HepG2 (cell line): ENCODE data around the gene PIGC. TPM values are rescaled to one million over a fixed set of nuclear protein-coding genes. Genes with fewer than 3 reads are reported as not detected.

ENCODE experiments used
- CHCHD3 ChIP-seq: sonication (generic); formaldehyde crosslinking; IDR thresholded peaks from 2 replicates; pipeline ENCODE4 v1.8.0; 2022; ENCODE audit warnings: mild to moderate bottlenecking, missing genetic modification reagents, moderate library complexity
- ETV6 ChIP-seq: sonication (generic); formaldehyde crosslinking; conservative IDR thresholded peaks from 2 replicates; pipeline ENCODE4 v1.4.0; 2020; ENCODE audit warnings: missing genetic modification reagents
- FOXM1 ChIP-seq: sonication (generic); formaldehyde crosslinking; IDR thresholded peaks from 2 replicates; pipeline ENCODE4 v1.5.0; 2020; ENCODE audit warnings: missing genetic modification reagents
- RXRA ChIP-seq: sonication (generic); formaldehyde crosslinking; IDR thresholded peaks from 2 replicates; pipeline ENCODE4 v1.5.1; 2020; ENCODE audit warnings: missing genetic modification reagents
- RXRB ChIP-seq: IDR thresholded peaks from 2 replicates; pipeline ENCODE4 v1.6.1; 2016; ENCODE audit warnings: borderline replicate concordance, missing genetic modification reagents, missing compliant biosample characterization
- SAP130 ChIP-seq: IDR thresholded peaks from 2 replicates; pipeline ENCODE4 v1.6.1; 2016; ENCODE audit warnings: low read depth
- TBL1XR1 ChIP-seq: fragments of 150-350 bp; IDR thresholded peaks from 2 replicates; pipeline ENCODE4 v1.6.1; 2014; ENCODE audit warnings: borderline replicate concordance, low read length; ENCODE audit not compliant: partially characterized antibody
- TBP ChIP-seq: sonication (generic); formaldehyde crosslinking; IDR thresholded peaks from 2 replicates; pipeline ENCODE4 v1.5.0; 2020; ENCODE audit warnings: missing genetic modification reagents
- U2AF1 ChIP-seq: fragments of 200-400 bp; formaldehyde crosslinking; optimal IDR thresholded peaks from 2 replicates; pipeline ENCODE3; 2017; ENCODE audit warnings: mild to moderate bottlenecking, low read depth, low read length
- ZBTB40 ChIP-seq, 2 experiments: fragments of 450-650 bp in 1 of 2; sonication (generic) in 1 of 2; formaldehyde crosslinking in 1 of 2; IDR thresholded peaks; 2 replicates each; pipeline versions ENCODE4 v1.6.1 to v1.8.0; 2016 to 2022; ENCODE audit warnings: antibody characterized with exemption in 1 of 2, mild to moderate bottlenecking in 1 of 2, missing genetic modification reagents in 1 of 2
- ZNF263 ChIP-seq: sonication (generic); formaldehyde crosslinking; IDR thresholded peaks from 2 replicates; pipeline ENCODE4 v1.4.0; 2020; ENCODE audit warnings: missing genetic modification reagents
- ZNF326 ChIP-seq: sonication (generic); formaldehyde crosslinking; IDR thresholded peaks from 2 replicates; pipeline ENCODE4 v1.4.0; 2020; ENCODE audit warnings: missing genetic modification reagents, borderline replicate concordance
- ZNF350 ChIP-seq: sonication (generic); formaldehyde crosslinking; IDR thresholded peaks from 2 replicates; pipeline ENCODE4 v1.4.0; 2020; ENCODE audit warnings: mild to moderate bottlenecking, low read depth, missing genetic modification reagents, borderline replicate concordance
- ZNF441 ChIP-seq: sonication (generic); formaldehyde crosslinking; IDR thresholded peaks from 2 replicates; pipeline ENCODE4 v1.7.0; 2021; ENCODE audit warnings: missing genetic modification reagents, borderline replicate concordance
- ZNF460 ChIP-seq: sonication (generic); formaldehyde crosslinking; IDR thresholded peaks from 2 replicates; pipeline ENCODE4 v1.5.1; 2020; ENCODE audit warnings: missing genetic modification reagents, mild to moderate bottlenecking, borderline replicate concordance
- ZNF530 ChIP-seq: sonication (generic); formaldehyde crosslinking; IDR thresholded peaks from 2 replicates; pipeline ENCODE4 v1.5.0; 2020; ENCODE audit warnings: low read depth, mild to moderate bottlenecking, missing genetic modification reagents
- ZNF572 ChIP-seq: sonication (generic); formaldehyde crosslinking; IDR thresholded peaks from 2 replicates; pipeline ENCODE4 v1.5.1; 2020; ENCODE audit warnings: mild to moderate bottlenecking, missing genetic modification reagents
- ZNF670 ChIP-seq: sonication (generic); formaldehyde crosslinking; IDR thresholded peaks from 2 replicates; pipeline ENCODE4 v1.8.0; 2022; ENCODE audit warnings: mild to moderate bottlenecking, missing genetic modification reagents, borderline replicate concordance
- polyA plus RNA-seq, 8 experiments: library from polyadenylated mRNA; depleted of rRNA in 3 of 8; stranded (reverse) in 7 of 8; unstranded in 1 of 8; fragments of >200 nt; fragmentation: Illumina TruSeq in 4 of 8; extraction: Trizol in 4 of 8; gene quantifications; 2 replicates each; pipeline versions ENCODE4 v1.2.1 to v1.2.3, GENCODE V29; 2011 to 2016; ENCODE audit warnings: low read depth in 4 of 8, missing spikeins in 1 of 8, mixed read lengths in 1 of 8; ENCODE audit not compliant: insufficient read depth in 1 of 8
- total RNA-seq, 5 experiments: library from RNA; depleted of rRNA; stranded (reverse); fragments of >200 nt; fragmentation: Illumina TruSeq; extraction: Trizol; gene quantifications; 2 replicates each; pipeline ENCODE4 v1.2.3, GENCODE V29; 2016; ENCODE audit warnings: low read depth in 1 of 5

PIGC gene
- total and polyA plus RNA-seq, 2 of the 13 experiments (the other 11 are each of a cell fraction or from before 2014, with no cell fraction given), result 26.7 to 29.5 TPM

- TF ChIP-seq ZNF670 (no peak), ZNF326 (CRISPR knock-in tag) (no peak), TBP (CRISPR knock-in tag) (0 out of 2 replicates have a peak, but pooled peaks have one; percentile 11), RXRA (peak; percentile 23; the same call in 1 of the 2 replicates), CHCHD3 (CRISPR knock-in tag) (no peak), ZNF263 (CRISPR knock-in tag) (no peak), TBL1XR1 (no peak), SAP130 (CRISPR knock-in tag) (peak; percentile 64), ZNF441 (CRISPR knock-in tag) (no peak; the same call in 1 of the 2 replicates), ZNF350 (CRISPR knock-in tag) (no peak), ZNF460 (CRISPR knock-in tag) (no peak), U2AF1 (no peak), FOXM1 (CRISPR knock-in tag) (no peak), ZNF572 (no peak), ETV6 (CRISPR knock-in tag) (0 out of 2 replicates have a peak, but pooled peaks have one; percentile 50), ZBTB40 (IDR thresholded peaks at IDR 0.05) (no peak), ZBTB40 (CRISPR knock-in tag; IDR thresholded peaks at IDR 0.05) (no peak), RXRB (CRISPR knock-in tag) (no peak), ZNF530 (CRISPR knock-in tag) (no peak)
Measured at GRCh38 chr1:172450524-172450885, 6.6 kb upstream of the PIGC start (continued).
